Body of pancreas (tissue), 4 donors: ENCODE measurements around the gene MRPL39. TPM values are rescaled to one million over a fixed set of nuclear protein-coding genes. Genes with fewer than 3 reads are reported as not detected.
A peak's percentile ranks its signal among the peaks of the same experiment; 100 is the strongest.

Source experiments
- ATAC-seq: fragments of 150-250 bp; one replicate; pipeline ENCODE4 v1.9.1; 2016
- DNase-seq, 4 donors: peaks; one replicate each; pipeline ENCODE4 v3.0.0-alpha.2; 2019
- H3K27ac ChIP-seq, 4 donors: fragments of 200-600 bp; sonication (generic); 1 replicate in 3 of 4; 2 replicates in 1 of 4; pipeline versions ENCODE4 v1.5.1 to v1.6.1; 2016 to 2019; ENCODE audit warnings: mild to moderate bottlenecking in 1 of 4, mixed read lengths in 1 of 4, moderate library complexity in 1 of 4
- H3K27me3 ChIP-seq, 2 donors: fragments of 200-600 bp; sonication (generic); one replicate each; pipeline ENCODE4 v1.6.0; 2016; ENCODE audit warnings: mild to moderate bottlenecking in 1 of 2
- H3K36me3 ChIP-seq, 2 donors: fragments of 200-600 bp; sonication (generic); replicated peaks in 1 of 2; 2 replicates each; pipeline ENCODE4 v1.5.1; 2016; ENCODE audit warnings: low read depth in 2 of 2; ENCODE audit not compliant: insufficient read depth in 1 of 2
- H3K4me1 ChIP-seq: fragments of 200-600 bp; sonication (generic); one replicate; pipeline ENCODE4 v1.6.0; 2016
- H3K4me3 ChIP-seq, 2 donors: fragments of 200-600 bp; sonication (generic); 1 replicate in 1 of 2; 2 replicates in 1 of 2; pipeline ENCODE4 v1.5.1; 2016 to 2019
- H3K9me3 ChIP-seq, 3 donors: fragments of 200-600 bp; sonication (generic); 1 replicate in 2 of 3; 2 replicates in 1 of 3; pipeline ENCODE4 v1.5.1; 2016
- CTCF ChIP-seq, 7 experiments: fragments of 450-650 bp in 4 of 7; fragments of 200-600 bp in 3 of 7; sonication (generic) in 3 of 7; IDR thresholded peaks; one replicate each; pipeline ENCODE4 v1.5.1; 2016 to 2019; ENCODE audit warnings: antibody characterized with exemption in 7 of 7
- POLR2A ChIP-seq, 3 donors: fragments of 450-650 bp; IDR thresholded peaks; one replicate each; pipeline ENCODE4 v1.6.1; 2016; ENCODE audit warnings: antibody characterized with exemption in 3 of 3, mild to moderate bottlenecking in 2 of 3
- WGBS, 2 donors: methylation state at CpG; one replicate each; pipeline ENCODE4 v1.1.5; 2017; 5-methylcytosine and 5-hydroxymethylcytosine counted together
- intact Hi-C: fragments of 100-400 bp; cut with DNase I; formaldehyde crosslinking; loops from one replicate; pipeline ENCODE4 v1.15.1; 2023
- total RNA-seq, 2 donors: library from RNA; depleted of rRNA; stranded (reverse); fragments of >200 nt; gene quantifications; one replicate each; pipeline ENCODE4 v1.1.0, GENCODE V29; 2016

The MRPL39 gene
- total RNA-seq, 2 donors from 2014 or later = 4.4 to 6.3 TPM

DNA sequence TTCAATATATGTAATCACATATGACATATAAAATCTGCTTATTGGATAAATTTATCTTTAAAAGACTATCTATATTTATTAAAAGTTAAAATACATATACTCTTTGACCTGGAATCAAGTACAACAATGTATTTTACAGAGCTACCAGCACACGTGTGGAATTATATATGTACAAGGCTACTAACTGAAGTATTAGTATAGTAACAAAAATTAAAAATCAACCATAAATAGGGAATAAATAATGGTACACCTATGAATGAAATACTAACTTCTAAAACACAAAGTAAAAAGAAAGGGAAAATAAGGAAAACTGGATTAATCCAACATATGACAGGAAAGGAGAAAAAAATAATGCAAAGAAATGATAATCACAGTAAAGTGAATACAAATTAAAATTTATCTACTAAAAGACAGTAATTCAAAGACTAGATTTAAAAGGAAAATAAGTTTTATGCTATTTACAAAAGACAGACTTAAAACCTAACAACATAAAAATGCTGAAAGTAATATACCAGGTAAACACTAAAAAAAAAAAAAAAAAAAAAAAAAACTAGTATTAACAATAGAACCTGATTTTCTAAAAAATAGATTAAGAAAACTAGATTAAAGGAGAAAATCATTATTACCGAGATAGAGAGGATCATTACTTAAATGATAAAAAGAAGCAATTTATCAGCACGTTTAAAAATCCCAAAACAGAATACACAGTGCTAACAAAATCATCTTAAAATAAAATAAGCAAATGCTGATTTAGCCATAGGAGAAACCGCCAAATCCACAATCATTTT is 27.9 kb downstream of the MRPL39 start:
- ATAC-seq (no peak), DNase-seq (no peak)
- no peaks in the 10 kb centered on the region for H3K36me3 ChIP-seq
- no peaks in the 10 kb centered on the region for H3K4me1 ChIP-seq
- H3K27ac ChIP-seq = no peak overlapping the region
- no peaks in the 10 kb centered on the region for H3K9me3 ChIP-seq
- H3K4me3 ChIP-seq = no peak overlapping the region
- H3K27me3 ChIP-seq = no peaks in the 10 kb centered on the region
- intact Hi-C loops = no loop called here
- WGBS, 2 donors = 69 to 72% methylated on average over 4 of the region's 4 CpGs
- TF ChIP-seq POLR2A (IDR thresholded peaks at IDR 0.05) (no peak), CTCF (IDR thresholded peaks at IDR 0.05) (no peak)

GRCh38 chr21:25578056-25578961 is 29.0 kb downstream of the MRPL39 start:
- Histone ChIP-seq H3K4me1 (no peaks in the 10 kb centered on the region), H3K27ac (no peak overlapping the region), H3K36me3 (no peaks in the 10 kb centered on the region), H3K27me3 (no peaks in the 10 kb centered on the region), H3K9me3 (no peaks in the 10 kb centered on the region), H3K4me3 (no peak overlapping the region)
- DNase-seq = no peak
- WGBS, 2 donors = 93 to 95% methylated on average over 7 of the region's 7 CpGs
- intact Hi-C loops = no loop called here
- TF ChIP-seq POLR2A (IDR thresholded peaks at IDR 0.05) (no peak), CTCF (IDR thresholded peaks at IDR 0.05) (no peak)
- no peak for ATAC-seq

DNA sequence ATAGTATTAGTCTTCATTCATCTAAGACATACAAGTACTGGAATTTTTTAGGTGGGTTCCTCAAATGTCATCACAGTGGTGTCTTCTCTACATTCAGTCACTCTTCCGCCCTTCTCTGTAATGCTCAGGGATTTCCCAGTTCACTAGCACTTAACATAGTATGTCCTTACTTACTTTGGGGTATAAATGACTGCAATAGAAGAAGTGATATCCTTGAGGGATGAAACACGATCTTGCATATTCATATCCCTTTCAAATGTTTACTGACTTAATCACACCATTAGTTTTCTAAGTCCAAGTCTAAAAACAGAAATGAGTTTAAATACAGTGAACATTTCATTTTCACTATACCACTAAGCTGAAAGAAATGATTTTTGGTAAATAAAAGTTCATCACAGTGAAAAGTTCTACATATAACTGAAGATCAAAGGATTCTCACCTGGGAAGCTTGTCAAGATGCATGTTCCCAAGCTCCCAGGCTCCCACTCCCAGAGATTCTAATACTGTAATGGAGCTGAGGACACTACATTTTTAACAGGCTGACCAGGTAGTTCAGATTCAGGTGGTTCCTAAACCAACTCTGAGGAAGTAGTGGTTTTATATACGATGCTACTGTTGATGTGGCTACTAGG is 29.7 kb downstream of the MRPL39 start:
- no peaks in the 10 kb centered on the region for H3K4me1 ChIP-seq
- H3K4me3 ChIP-seq = no peak overlapping the region
- H3K27ac ChIP-seq = no peak overlapping the region
- no peak for TF ChIP-seq POLR2A (IDR thresholded peaks at IDR 0.05)
- TF ChIP-seq CTCF (IDR thresholded peaks at IDR 0.05) = no peak
- intact Hi-C loops = no loop called here
- WGBS, 2 donors = 92 to 93% methylated on average over 3 of the region's 3 CpGs
- DNase-seq (no peak), ATAC-seq (no peak)
- H3K36me3 ChIP-seq = no peaks in the 10 kb centered on the region
- H3K27me3 ChIP-seq = no peaks in the 10 kb centered on the region
- no peaks in the 10 kb centered on the region for H3K9me3 ChIP-seq

DNA sequence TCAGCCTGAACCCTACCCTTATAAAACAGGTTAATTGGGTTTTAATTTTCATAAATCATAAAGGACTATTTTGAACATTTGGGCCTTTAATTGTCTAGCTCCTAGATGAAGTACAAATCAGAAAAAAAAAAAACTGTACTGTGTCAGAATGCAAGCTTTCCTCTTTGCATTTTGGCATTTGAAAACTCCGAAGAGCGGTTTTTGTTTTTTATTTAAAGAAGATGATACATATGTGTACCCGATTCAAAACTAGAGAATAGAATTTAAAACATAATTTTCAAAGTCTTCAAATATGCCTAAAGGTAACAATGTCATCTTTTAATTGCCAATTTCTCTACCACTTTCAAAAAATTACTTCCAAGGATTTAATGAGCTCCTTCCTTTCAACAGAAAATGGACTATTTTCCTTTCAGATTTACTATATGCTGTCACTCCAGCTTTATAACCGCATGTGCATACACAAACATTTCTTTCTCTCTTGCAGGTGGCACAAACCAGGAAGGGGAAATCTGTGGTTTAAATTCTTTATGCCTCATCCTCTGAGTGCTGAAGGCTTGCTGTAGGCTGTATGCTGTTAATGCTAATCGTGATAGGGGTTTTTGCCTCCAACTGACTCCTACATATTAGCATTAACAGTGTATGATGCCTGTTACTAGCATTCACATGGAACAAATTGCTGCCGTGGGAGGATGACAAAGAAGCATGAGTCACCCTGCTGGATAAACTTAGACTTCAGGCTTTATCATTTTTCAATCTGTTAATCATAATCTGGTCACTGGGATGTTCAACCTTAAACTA is 33.7 kb downstream of the MRPL39 start:
- WGBS, 2 donors = 56 to 61% methylated on average over 6 of the region's 6 CpGs

More for the DNA sequence above, 33.7 kb downstream of the MRPL39 start:
- TF ChIP-seq POLR2A (IDR thresholded peaks at IDR 0.05) (no peak), CTCF (IDR thresholded peaks at IDR 0.05) (no peak)
- no peaks in the 10 kb centered on the region for H3K9me3 ChIP-seq
- H3K4me3 ChIP-seq = no peak overlapping the region
- intact Hi-C loops = no loop called here
- ATAC-seq = peak; percentile 55
- H3K4me1 ChIP-seq = no peaks in the 10 kb centered on the region
- H3K36me3 ChIP-seq = no peaks in the 10 kb centered on the region
- DNase-seq = no peak
- no peaks in the 10 kb centered on the region for H3K27me3 ChIP-seq
- H3K27ac ChIP-seq = peak overlapping the region in 1 of 4 donors; percentile 70
